A204.1 (cell line): ENCODE results near the gene OMD.
"Not testable (repeated sequence)": the region's sequence is repeated elsewhere in the genome, so short reads cannot be mapped to it uniquely, and the experiment has no call there.

ENCODE experiments used
- FAIRE-seq: peaks from 2 replicates; lab custom pipeline; 2012; peaks lifted over from hg19 to GRCh38; lab: Jason Lieb, UNC

OMD gene

GRCh38 chr9:92424340-92424739 is at the start of gene OMD:
OMD (minus strand) TSS chr9:92424471; CDS start chr9:92417558, 6,913 bp downstream.
- no peak for FAIRE-seq

- FAIRE-seq = no peak
Observed at GRCh38 chr9:92468206-92468605, 43.9 kb upstream of the OMD start.

DNA sequence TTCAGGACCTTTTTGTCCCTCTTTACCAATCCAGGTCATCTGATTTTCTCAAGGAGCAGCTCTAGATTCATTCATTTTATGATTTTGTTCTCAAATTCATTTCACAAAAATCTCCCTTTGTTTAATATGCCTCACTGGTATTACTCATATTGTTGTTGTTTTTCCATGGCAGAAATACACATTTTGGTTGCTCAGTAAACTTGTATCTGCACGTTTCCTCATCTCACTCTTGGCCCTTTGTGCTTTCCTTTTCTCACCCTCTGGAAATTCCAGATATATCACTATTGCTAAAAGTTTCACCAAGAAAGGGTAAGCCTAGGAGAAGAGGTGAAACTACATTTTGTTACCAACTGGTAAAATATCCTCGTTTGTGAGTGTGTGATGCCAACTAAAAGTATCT is 43.2 kb upstream of the OMD start:
- FAIRE-seq = no peak

- FAIRE-seq = no peak
Observed at GRCh38 chr9:92467041-92467440, 42.8 kb upstream of the OMD start.

DNA sequence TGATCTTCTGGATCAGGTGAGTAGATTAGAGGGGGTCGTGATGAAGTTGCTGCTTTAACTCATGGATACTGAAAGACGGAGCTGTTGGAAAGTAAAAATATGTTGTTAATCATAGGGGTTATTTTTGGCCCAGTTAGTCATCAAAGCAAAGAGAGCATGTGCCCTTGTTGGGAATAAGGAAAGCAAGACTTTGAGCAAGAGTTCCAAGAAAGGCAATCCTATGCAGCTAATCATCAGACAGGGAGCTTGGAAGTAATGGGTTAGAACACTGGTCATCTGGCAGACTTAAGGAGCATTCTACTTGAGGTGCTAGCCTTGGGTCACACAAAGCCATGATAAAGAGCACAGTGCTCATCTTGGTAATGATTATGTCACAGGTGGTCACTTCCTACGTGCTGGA is 39.7 kb upstream of the OMD start:
- FAIRE-seq = no peak

- FAIRE-seq = no peak
Observed at GRCh38 chr9:92463387-92463786, 39.1 kb upstream of the OMD start.

- FAIRE-seq = no peak
Observed at GRCh38 chr9:92457576-92457975, 33.3 kb upstream of the OMD start.

GRCh38 chr9:92455217-92455616 is 30.9 kb upstream of the OMD start:
- no peak for FAIRE-seq

- FAIRE-seq = no peak
Observed at GRCh38 chr9:92446536-92446935, 22.3 kb upstream of the OMD start.

DNA sequence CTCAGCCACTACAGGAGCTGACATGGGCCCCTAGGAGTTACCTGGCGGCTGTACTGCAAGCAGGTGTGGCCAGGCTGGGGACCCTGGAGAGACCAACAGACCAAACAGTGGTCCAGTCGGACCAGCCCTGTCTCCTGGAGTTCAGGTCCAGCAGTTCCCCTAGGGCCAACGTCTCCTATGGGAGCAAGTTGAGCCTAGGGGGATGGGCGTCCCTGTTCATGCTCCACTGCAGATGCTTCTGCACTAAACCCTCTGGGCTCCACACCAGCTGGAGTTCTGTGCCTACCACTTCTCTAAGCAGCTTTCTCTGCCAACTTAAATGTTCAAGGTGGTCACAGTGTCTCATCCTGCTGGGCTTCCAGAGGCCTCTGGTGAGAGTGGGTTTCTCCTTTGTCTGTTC is 20.6 kb upstream of the OMD start:
- FAIRE-seq = no peak

DNA sequence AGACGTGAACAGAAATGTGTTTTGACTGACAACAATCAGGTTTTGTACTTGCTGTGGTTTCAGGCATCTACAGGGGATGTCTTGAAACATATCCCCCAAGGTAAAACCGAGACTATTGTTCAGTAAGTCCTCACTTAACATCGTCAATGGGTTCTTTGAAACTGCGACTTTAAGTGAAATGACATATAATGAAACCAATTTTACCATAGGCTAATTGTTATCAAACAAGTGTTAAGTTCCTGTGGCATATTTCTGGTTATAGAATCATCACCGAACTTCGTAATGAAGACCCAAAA is 16.4 kb upstream of the OMD start:
- FAIRE-seq = no peak

- no peak for FAIRE-seq
Observed at GRCh38 chr9:92439921-92440750, 15.9 kb upstream of the OMD start.

DNA sequence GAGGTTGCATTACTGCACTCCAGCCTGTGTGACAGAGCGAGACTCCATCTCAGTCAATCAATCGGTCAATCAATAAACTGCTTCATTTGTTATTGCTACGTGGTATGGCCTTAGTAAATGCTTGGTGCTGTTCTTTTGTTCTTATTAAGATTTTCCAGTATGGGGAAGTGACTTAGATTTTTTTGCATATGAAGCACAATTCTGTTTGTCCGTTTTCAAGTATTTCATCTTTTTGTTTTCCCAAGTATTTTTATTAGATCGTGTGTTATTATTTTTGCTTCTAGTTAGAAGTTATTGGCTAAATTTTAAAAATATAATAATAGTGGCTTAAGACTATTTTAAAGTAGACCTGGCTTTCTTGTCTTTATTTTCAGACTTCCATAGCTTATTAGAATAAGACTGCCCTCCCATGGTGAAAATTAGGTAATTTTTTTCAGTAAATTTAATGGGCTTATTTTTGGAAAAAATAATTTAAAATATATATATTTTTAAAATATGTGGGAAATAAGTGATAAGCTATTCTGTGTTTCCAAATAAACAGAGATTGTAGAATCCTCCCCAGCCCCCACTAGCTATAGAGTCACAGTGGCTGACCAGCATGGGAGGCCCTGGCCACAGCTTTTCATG is 14.7 kb upstream of the OMD start:
- FAIRE-seq = peak; percentile 97

DNA sequence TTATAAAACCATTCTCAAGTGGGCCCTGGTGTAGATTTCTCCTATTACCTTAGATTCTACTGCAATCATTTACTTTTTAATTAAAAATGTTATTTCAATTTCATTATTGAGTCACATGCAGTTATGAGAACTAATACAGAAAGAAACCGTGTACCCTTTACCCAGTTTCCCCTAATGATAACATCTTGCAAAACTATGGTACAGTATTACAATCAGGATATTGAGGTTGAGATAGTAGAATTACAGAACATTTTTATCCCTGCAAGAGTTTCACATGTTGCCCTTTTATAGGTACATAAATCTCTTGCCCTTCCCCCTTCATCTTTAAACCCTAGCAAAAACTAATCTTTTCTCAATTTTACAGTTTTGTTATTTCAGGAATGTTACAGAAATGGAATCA is 11.0 kb upstream of the OMD start:
- FAIRE-seq = no peak

- FAIRE-seq = no peak
Observed at GRCh38 chr9:92432972-92433548, 8.8 kb upstream of the OMD start.

- no peak for FAIRE-seq
Observed at GRCh38 chr9:92432350-92432749, 8.1 kb upstream of the OMD start.

DNA sequence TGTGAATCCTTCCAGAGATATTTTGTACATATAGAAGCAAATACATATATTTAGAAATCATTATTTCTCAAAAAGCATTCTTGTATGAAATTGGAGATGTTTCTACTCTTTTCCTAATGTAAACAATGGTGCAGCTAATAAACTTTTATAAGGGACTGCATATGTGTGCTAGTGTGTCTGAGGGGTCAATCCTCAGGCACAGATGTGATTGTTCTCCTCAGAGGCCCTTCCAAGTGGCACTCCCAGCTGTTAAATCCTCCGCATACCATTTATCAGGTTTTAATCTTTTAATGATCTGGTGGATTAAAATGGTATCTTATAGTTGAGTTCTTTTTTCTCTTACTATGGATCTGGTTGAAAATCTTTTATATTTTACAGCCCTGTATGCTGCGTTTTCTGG is 5.6 kb upstream of the OMD start:
- no peak for FAIRE-seq

GRCh38 chr9:92426501-92427145 is 2.4 kb upstream of the OMD start:
- FAIRE-seq = no peak

DNA sequence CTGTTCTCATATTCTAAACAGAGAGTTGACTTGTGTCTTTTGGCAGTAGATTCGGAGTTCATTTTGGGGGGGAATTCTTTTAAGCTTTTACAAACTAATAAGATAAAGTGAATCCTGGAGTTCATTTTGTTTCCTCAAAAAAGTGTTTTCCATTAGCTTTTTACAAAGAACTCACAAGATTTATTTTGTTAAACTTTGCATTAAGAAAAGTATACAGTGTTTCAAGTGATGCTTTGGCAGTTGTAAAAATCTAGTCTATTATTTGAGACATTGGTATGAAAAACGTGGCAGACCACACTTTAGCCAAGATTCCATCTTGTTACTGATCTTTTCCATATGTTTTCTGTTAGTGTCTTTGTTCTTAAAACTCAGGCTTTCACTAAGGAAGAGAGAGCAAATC is 1.2 kb upstream of the OMD start:
- FAIRE-seq = no peak

DNA sequence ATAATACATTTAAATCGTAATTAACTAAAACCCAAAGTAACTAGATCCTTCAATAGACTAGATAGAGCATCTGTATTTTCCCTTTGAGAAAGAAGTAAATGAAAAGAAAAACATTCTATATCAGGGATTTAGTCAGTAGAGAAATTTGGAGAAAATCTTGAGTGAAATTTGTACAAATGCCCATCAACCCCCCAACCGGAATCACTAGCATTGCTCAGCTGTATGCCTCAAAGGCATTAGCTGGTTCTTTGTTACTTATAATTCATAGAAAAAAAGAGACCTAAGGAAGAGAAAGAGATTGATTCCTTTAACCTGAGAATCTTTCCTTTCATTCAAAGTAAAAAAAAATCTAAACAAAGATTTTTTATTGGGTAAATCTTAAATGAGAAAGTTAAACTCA is 659 bp downstream of the OMD start:
- no peak for FAIRE-seq

DNA sequence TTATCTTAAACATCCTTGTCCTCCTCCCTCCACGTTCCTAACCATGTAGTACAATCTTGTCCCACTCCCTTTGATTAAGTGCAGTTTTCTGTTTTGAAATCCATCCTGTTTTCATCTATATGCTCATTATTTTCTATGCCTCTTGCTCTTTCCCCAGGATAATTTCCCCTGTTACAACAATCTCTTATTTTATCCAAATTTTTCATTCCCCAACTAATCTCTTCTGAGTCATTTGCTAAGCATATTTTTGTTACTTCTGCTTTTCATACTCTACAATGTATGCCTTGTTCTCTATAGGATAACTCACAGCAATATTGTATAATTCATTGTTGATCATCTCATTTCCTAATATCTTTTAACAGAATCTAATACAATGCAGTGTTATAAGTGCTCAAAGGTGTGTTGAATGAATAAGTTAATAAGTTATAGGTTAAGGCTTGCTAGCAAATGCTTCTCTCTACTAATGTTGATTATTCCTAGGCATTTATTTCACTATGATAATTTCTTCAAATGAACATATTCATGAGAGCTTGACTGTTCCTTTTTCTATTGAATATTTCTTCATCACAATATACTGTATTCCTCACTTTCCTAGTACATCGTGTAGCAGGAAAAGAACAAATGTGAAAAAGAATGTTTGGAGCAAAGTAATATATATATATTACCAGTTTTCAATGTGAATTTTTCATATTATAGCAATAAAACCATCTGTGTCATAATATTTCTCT is 1.5 kb downstream of the OMD start:
- peak; percentile 23 for FAIRE-seq

DNA sequence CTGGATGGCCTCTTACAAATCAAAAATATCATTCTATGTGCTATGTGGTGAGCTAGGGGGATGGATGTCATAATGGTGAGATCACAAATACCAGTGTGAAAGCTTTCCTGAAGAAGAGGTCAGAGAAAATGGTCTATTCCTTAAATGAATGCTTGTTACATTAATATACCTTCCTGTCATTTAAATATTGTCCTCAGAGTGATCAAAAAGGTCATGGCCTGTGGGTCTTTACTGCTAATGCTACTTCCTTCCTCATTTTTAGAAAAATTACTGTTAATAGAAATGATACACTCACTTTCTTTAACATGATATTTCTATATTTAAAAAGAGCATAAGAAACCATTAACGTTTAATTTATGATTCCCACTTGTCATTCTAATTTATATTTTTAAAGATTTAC is 9.7 kb downstream of the OMD start:
- no peak for FAIRE-seq

- not testable (repeated sequence) for FAIRE-seq
Observed at GRCh38 chr9:92411157-92411556, 13.1 kb downstream of the OMD start.
